ENCODE data around the gene MRFAP1L1. TPM values are rescaled to one million over a fixed set of nuclear protein-coding genes. Genes with fewer than 3 reads are reported as not detected.
"Not testable (repeated sequence)": the region's sequence is repeated elsewhere in the genome, so short reads cannot be mapped to it uniquely, and the experiment has no call there.

The MRFAP1L1 gene
- total RNA-seq, 2 donors from 2014 or later = 27.1 to 33.7 TPM

DNA sequence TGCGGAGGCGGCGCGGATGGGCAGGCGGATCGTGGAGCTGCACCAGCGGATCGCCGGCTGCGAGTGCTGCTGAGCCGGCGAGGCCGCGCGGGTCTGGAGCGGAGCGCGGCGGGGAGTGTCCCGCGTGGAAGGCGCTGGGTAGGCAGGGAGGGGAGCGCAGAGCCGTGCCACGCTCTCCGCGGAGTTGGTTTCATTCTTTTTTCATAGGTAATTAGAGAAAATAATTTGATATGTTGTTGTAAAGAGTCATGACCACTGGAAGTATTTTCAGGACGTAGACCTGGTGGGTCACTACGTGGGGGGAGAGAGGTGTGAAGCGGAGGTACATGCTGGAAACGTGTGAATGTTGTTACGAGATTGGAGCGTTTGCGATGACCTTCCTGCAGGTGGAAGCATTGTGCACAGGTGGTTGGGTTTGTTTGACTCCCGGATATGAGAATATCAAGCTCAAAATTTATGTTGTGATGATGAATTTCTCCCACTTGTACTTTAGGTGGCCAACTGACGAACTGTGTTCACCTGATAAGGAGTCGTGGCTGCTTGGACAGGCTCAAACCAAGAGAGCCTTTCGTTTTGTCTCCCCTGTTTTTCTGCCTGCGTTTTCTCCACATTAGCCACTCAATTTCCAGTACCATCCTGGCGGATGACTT is 35.0 kb downstream of the MRFAP1L1 start:
- ATAC-seq (peak; percentile 47), DNase-seq (peak; percentile 54 to 61)
- intact Hi-C loops (cut with DNase I, micrococcal nuclease) = no loop called here

GRCh38 chr4:6673660-6674499 is 35.8 kb downstream of the MRFAP1L1 start:
- intact Hi-C loops (cut with DNase I, micrococcal nuclease) = no loop called here
- DNase-seq (peak; percentile 93 to 96), ATAC-seq (peak; percentile 86)

GRCh38 chr4:6673191-6673659 is 36.4 kb downstream of the MRFAP1L1 start:
- DNase-seq (peak in 1 of 2 donors; percentile 55), ATAC-seq (peak; percentile 44)
- intact Hi-C loops (cut with DNase I, micrococcal nuclease) = not testable (repeated sequence)

DNA sequence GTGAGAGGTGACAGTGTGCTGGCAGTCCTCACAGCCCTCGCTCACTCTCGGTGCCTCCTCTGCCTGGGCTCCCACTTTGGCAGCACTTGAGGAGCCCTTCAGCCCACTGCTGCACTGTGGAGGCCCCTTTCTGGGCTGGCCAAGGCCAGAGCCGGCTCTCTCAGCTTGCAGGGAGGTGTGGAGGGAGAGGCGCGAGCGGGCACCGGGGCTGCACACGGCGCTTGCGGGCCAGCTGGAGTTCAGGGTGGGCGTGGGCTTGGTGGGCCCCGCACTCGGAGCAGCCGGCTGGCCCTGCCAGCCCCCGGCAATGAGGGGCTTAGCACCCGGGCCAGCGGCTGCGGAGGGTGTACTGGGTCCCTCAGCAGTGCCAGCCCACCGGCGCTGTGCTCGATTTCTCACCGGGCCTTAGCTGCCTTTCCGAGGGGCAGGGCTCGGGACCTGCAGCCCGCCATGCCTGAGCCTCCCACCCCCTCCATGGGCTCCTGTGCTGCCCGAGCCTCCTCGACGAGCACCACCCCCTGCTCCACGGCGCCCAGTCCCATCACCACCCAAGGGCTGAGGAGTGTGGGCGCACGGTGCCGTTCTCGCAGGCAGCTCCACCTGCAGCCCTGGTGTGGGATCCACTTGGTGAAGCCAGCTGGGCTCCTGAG is 37.0 kb downstream of the MRFAP1L1 start:
- peak in 1 of 2 donors; percentile 33 for DNase-seq
- intact Hi-C loops (cut with DNase I, micrococcal nuclease); ATAC-seq: not testable (repeated sequence)

GRCh38 chr4:6672131-6672530 is 37.5 kb downstream of the MRFAP1L1 start:
- ATAC-seq (no peak), DNase-seq (no peak)
- intact Hi-C loops (cut with DNase I, micrococcal nuclease) = no loop called here

- DNase-seq = no peak
- intact Hi-C loops (cut with DNase I, micrococcal nuclease) = no loop called here
- ATAC-seq = no peak
These were observed 38.0 kb downstream of the MRFAP1L1 start for GRCh38 chr4:6671648-6672047.

GRCh38 chr4:6668391-6668790 is 41.3 kb downstream of the MRFAP1L1 start:
- no peak for DNase-seq
- intact Hi-C loops (cut with DNase I, micrococcal nuclease) = no loop called here
- no peak for ATAC-seq

- peak; percentile 4 for ATAC-seq
- DNase-seq = no peak
- intact Hi-C loops (cut with DNase I, micrococcal nuclease) = no loop called here
These were observed 44.4 kb downstream of the MRFAP1L1 start for GRCh38 chr4:6665320-6665654.

GRCh38 chr4:6663596-6664393 is 45.9 kb downstream of the MRFAP1L1 start:
- ATAC-seq = no peak
- intact Hi-C loops (cut with DNase I, micrococcal nuclease) = no loop called here
- peak in 1 of 2 donors; percentile 12 for DNase-seq

- intact Hi-C loops (cut with DNase I, micrococcal nuclease) = no loop called here
- ATAC-seq (no peak), DNase-seq (no peak)
These were observed 47.1 kb downstream of the MRFAP1L1 start for GRCh38 chr4:6662591-6662990.

DNA sequence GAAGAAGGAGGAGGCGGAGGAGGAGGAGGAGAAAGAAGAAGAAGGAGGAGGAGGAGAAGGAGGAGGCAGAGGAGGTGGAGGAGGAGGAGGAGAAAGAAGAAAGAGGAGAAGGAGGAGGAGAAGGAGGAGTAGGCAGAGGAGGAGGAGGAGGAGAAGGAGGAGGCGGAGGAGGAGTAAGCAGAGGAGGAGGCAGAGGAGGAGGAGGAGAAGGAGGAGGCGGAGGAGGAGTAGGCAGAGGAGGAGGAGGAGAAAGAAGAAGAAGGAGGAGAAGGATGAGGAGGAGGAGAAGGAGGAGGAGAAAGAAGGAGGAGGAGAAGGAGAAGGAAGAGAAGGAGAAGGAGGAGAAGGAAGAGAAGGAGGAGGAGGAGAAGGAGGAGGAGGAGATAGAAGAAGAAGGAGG is 49.2 kb downstream of the MRFAP1L1 start:
- intact Hi-C loops (cut with DNase I, micrococcal nuclease) = no loop called here
- ATAC-seq (no peak), DNase-seq (no peak)

DNA sequence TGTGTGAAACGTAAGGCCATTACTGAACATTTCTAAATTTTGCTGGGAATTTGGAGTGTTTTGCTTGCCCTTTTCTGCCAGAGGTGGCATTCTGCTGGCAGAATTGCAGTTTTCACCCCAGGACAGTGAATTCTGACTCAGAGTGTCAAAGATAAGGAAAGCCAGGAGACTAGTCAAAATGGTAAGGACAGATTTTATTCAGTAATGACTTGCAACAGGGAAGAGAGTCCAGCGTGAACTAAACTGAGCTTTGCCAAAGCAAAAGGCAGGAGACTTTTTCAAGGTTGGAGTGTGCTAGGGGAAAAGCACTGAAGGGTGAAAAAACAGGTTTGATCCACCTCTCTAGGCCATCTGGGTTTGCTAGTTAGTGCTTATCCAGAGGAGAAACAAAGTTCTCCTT is 49.8 kb downstream of the MRFAP1L1 start:
- DNase-seq = no peak
- ATAC-seq = no peak
- intact Hi-C loops (cut with DNase I, micrococcal nuclease) = no loop called here

DNA sequence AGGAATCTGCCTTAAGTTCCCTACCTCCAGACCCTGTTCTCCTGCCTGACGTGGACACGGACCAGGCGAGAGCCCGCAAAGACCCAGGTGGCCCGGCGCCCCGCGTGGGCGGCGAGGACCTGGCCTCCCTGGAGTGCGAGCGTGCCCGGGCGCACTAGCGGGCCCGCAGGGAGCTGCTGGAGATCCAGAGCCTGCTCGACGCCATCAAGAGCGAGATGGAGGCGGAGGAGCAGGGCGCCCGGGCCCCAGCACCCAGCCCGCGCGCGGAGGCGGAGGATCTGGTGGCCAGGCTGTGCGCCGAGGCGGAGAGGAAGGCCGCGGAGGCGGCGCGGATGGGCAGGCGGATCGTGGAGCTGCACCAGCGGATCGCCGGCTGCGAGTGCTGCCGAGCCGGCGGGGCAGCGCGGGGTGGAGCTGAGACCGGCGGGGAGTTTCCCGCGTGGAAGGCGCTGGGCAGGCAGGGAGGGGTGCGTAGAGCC is 51.0 kb downstream of the MRFAP1L1 start:
- intact Hi-C loops (cut with DNase I, micrococcal nuclease) = no loop called here
- DNase-seq = peak in 1 of 2 donors; percentile 39
- peak; percentile 61 for ATAC-seq

- intact Hi-C loops (cut with DNase I, micrococcal nuclease) = no loop called here
- ATAC-seq = no peak
These were observed 51.5 kb downstream of the MRFAP1L1 start for GRCh38 chr4:6658209-6658595.

More at GRCh38 chr4:6658209-6658595, 51.5 kb downstream of the MRFAP1L1 start:
- DNase-seq = no peak

Other genes starting within 250 kb of the MRFAP1L1 start
- gene PPP2R2C, start 237.3 kb downstream of the MRFAP1L1 start, total RNA-seq = under 1 TPM in 1 of 2 donors, not detected in 1; 0.53 TPM
- gene MAN2B2, start 134.7 kb downstream of the MRFAP1L1 start, total RNA-seq = 10 to 100 TPM; 33.5 to 40.3 TPM
- gene MRFAP1, start 69.2 kb downstream of the MRFAP1L1 start, total RNA-seq = 100 to 1,000 TPM; 168 to 169 TPM
- gene S100P, start 16.0 kb downstream of the MRFAP1L1 start, total RNA-seq = 100 to 1,000 TPM; 136 to 390 TPM
- gene BLOC1S4, start 6.3 kb upstream of the MRFAP1L1 start, total RNA-seq = 10 to 100 TPM; 13.3 to 15.0 TPM
- 10 to 100 TPM; 40.7 to 49.4 TPM for gene KIAA0232, start 72.9 kb upstream of the MRFAP1L1 start, total RNA-seq
- gene TBC1D14, start 200.0 kb upstream of the MRFAP1L1 start, total RNA-seq = 10 to 100 TPM; 53.1 to 56.6 TPM

Measured in left colon (tissue), 2 donors.